Tibial nerve (tissue), 4 donors: ENCODE results near the gene LRRC47. TPM values are rescaled to one million over a fixed set of nuclear protein-coding genes. Genes with fewer than 3 reads are reported as not detected.

Experiments
- DNase-seq, 2 donors: peaks; one replicate each; pipeline ENCODE4 v3.0.0-alpha.2; 2019; ENCODE audit warnings: low spot score in 2 of 2
- H3K27ac ChIP-seq, 4 donors: fragments of 200-600 bp; sonication (generic) in 3 of 4; one replicate each; pipeline ENCODE4 v1.5.1; 2017 to 2019; ENCODE audit warnings: mild to moderate bottlenecking in 1 of 4
- H3K27me3 ChIP-seq, 2 donors: fragments of 200-600 bp; sonication (generic) in 1 of 2; one replicate each; pipeline versions ENCODE4 v1.5.1 to v1.6.0; 2017 to 2019
- H3K36me3 ChIP-seq, 3 donors: fragments of 200-600 bp; sonication (generic); one replicate each; pipeline ENCODE4 v1.5.1; 2018 to 2019
- H3K4me1 ChIP-seq, 4 donors: fragments of 200-600 bp; sonication (generic) in 3 of 4; one replicate each; pipeline ENCODE4 v1.5.1; 2017 to 2019
- H3K4me3 ChIP-seq, 4 donors: fragments of 200-600 bp; sonication (generic) in 3 of 4; one replicate each; pipeline ENCODE4 v1.5.1; 2017 to 2019; ENCODE audit warnings: mild to moderate bottlenecking in 1 of 4, moderate library complexity in 1 of 4
- H3K9me3 ChIP-seq, 4 donors: fragments of 200-600 bp; sonication (generic) in 3 of 4; one replicate each; pipeline ENCODE4 v1.5.1; 2017 to 2019
- EP300 ChIP-seq, 2 donors: sonication (generic); formaldehyde crosslinking; IDR thresholded peaks; one replicate each; pipeline ENCODE4 v1.6.1; 2017; ENCODE audit warnings: antibody characterized with exemption in 2 of 2, mild to moderate bottlenecking in 1 of 2
- POLR2A ChIP-seq, 2 donors: fragments of 450-650 bp; IDR thresholded peaks; one replicate each; pipeline ENCODE4 v1.6.1; 2017; ENCODE audit warnings: antibody characterized with exemption in 2 of 2, mild to moderate bottlenecking in 2 of 2, moderate library complexity in 2 of 2
- WGBS, 2 donors: methylation state at CpG; one replicate each; pipeline ENCODE4 v1.1.5; 2018; 5-methylcytosine and 5-hydroxymethylcytosine counted together
- total RNA-seq, 4 donors: library from RNA; depleted of rRNA; stranded (reverse); fragments of >200 nt; gene quantifications; one replicate each; pipeline ENCODE4 v1.1.0, GENCODE V29; 2016
- TF ChIP-seq, protein P1 (sequence below), 5 experiments: fragments of 200-600 bp in 3 of 5; fragments of 450-650 bp in 2 of 5; sonication (generic) in 3 of 5; IDR thresholded peaks; one replicate each; pipeline ENCODE4 v1.5.1; 2016 to 2019; ENCODE audit warnings: antibody characterized with exemption in 5 of 5, mild to moderate bottlenecking in 3 of 5, moderate library complexity in 2 of 5

The LRRC47 gene
- 10 to 100 TPM; 40.8 to 46.3 (median 42.6) TPM for total RNA-seq

DNA sequence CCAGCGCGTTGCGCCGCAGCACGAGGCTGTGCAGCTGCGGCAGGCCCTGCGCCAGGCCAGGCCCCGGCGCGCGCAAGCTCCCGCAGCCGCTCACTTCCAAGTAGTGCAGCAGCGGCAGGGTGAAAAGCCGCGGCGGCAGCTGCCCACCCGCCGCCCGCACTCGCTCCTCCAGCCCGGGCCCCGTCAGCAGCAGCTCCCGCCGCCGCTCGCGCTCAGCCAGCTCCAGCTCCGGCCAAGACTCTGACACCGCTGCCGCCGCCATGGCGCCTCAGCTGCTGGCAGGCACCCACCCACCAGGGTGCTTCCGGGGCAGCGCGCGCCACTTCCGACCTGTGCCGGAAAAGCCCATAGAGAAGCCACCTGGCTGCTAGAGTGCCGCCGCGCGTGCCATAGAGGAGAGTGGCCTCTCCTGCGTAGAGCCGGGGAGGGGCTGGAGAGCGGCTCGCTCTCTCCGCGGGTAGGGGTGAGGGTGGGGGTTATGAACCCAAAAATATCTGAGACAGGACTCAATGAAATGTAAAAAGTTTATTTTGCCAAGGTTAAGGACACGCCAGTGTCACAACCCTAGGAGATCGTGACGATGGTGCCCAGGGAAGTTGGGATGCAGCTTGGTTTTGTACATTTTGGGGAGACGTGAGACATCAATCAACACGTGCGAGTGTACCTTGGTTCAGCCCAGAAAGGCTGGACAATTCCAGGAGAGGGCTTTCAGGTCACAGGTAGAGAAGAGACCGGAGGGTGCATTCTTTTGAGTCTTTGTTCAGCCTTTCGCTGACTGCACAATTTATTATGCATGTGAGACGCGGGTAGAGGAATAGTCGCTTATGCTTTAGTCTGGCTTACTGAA lies at the start of gene LRRC47:
TSS of gene LRRC47 (minus strand) at position 284 of the 847 bp plus-strand sequence. CDS start at position 262, 22 bp downstream.
- TF ChIP-seq EP300 (IDR thresholded peaks at IDR 0.05), result peak; percentile 81 to 89
- TF ChIP-seq, protein P1, sequence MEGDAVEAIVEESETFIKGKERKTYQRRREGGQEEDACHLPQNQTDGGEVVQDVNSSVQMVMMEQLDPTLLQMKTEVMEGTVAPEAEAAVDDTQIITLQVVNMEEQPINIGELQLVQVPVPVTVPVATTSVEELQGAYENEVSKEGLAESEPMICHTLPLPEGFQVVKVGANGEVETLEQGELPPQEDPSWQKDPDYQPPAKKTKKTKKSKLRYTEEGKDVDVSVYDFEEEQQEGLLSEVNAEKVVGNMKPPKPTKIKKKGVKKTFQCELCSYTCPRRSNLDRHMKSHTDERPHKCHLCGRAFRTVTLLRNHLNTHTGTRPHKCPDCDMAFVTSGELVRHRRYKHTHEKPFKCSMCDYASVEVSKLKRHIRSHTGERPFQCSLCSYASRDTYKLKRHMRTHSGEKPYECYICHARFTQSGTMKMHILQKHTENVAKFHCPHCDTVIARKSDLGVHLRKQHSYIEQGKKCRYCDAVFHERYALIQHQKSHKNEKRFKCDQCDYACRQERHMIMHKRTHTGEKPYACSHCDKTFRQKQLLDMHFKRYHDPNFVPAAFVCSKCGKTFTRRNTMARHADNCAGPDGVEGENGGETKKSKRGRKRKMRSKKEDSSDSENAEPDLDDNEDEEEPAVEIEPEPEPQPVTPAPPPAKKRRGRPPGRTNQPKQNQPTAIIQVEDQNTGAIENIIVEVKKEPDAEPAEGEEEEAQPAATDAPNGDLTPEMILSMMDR (IDR thresholded peaks at IDR 0.05), result peak in 1 of 5 experiments; percentile 25
- TF ChIP-seq POLR2A (IDR thresholded peaks at IDR 0.05), result peak; percentile 23 to 54
- DNase-seq, result peak; percentile 85 to 87
- Histone ChIP-seq H3K4me3 (peak within 1 kb of the TSS; percentile 70 to 92 (median 82)), H3K4me1 (peaks cover 5 to 48% (median 25%) of the 10 kb centered on the region in 4 donors), H3K9me3 (no peaks in the 10 kb centered on the region), H3K27ac (peak within 1 kb of the TSS in 3 of 4 donors; percentile 36 to 73 (median 67)), H3K36me3 (no peaks in the 10 kb centered on the region), H3K27me3 (peaks cover 0 to 4% of the 10 kb centered on the region in 2 donors)
- 4 to 6% methylated on average over 26 to 54 of the region's 60 CpGs for WGBS, 2 donors

DNA sequence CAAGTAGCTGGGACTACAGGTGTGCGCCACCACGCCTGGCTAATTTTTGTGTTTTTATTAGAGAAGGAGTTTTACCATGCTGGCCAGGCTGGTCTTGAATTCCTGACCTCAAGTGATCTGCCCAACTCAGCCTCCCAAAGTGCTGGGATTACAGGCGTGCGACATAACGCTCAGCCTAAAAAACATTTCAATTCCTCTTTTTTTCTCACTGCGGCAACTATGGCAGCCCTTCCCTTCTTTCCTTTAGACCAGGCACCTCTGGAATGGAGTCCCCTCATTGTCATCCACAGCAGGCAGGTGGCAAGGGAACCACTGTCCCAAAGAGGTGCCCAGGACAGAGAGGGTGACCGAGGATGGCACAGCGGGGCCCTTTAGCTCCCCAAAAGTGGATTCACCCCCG lies 46.6 kb upstream of the LRRC47 start:
- Histone ChIP-seq H3K27ac (no peak overlapping the region), H3K27me3 (no peaks in the 10 kb centered on the region), H3K4me1 (no peaks in the 10 kb centered on the region), H3K9me3 (peaks cover 0 to 4% (median 0%) of the 10 kb centered on the region in 4 donors), H3K4me3 (no peak overlapping the region), H3K36me3 (peaks cover 6 to 88% (median 24%) of the 10 kb centered on the region in 3 donors)
- TF ChIP-seq EP300 (IDR thresholded peaks at IDR 0.05) (no peak), POLR2A (IDR thresholded peaks at IDR 0.05) (no peak)
- TF ChIP-seq, protein P1 (IDR thresholded peaks at IDR 0.05), result no peak
- DNase-seq, result no peak
- 93 to 95% methylated on average over 9 of the region's 9 CpGs for WGBS, 2 donors

DNA sequence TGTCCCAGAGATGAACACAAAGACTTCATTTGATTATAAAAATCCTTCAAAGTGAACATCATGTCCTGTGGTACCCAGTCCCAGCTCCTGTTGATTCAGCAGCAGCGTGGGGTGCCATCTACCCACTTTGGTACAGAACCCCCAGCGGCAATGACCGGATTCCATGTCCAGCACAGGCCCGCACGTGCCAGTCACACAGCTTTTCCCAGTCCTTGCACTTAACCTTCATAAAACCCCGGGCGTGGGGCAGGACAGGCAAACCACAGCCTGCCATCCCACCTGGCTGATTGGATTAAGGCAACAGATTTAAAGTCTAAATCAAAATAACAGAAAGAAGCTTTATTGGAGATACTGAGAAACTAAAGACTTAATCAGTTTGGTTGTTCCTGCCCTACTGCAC lies 45.2 kb upstream of the LRRC47 start:
- no peak overlapping the region for H3K27ac ChIP-seq
- DNase-seq, result no peak
- H3K4me1 ChIP-seq, result no peaks in the 10 kb centered on the region
- peaks cover 0 to 16% (median 0%) of the 10 kb centered on the region in 4 donors for H3K9me3 ChIP-seq
- WGBS, 2 donors, result 93 to 95% methylated on average over 7 of the region's 7 CpGs
- no peak for TF ChIP-seq POLR2A (IDR thresholded peaks at IDR 0.05)
- no peak for TF ChIP-seq EP300 (IDR thresholded peaks at IDR 0.05)
- TF ChIP-seq, protein P1 (IDR thresholded peaks at IDR 0.05), result no peak
- H3K27me3 ChIP-seq, result no peaks in the 10 kb centered on the region
- no peak overlapping the region for H3K4me3 ChIP-seq
- peaks cover 5 to 88% (median 18%) of the 10 kb centered on the region in 3 donors for H3K36me3 ChIP-seq

DNA sequence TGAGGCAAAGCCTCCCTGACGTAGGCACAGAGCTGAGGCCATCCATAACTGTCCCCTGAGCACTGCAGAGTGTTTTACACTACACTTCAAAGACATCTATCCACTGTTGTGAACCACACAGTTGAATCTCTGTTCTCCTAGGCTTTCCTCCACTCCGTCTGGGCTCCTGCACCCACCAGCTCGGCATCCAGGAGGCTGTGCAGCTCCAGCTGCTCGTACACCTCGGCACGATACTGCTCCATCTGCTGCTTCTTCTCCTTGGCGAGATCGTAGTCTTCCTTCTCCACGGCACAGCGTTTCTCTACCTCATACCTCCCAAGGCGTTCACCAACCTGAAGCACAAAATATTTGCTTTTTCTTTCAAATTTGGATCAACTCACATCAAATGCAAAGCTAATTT lies 42.5 kb upstream of the LRRC47 start:
- Histone ChIP-seq H3K36me3 (peaks cover 2 to 95% (median 23%) of the 10 kb centered on the region in 3 donors), H3K27ac (no peak overlapping the region)

More for the DNA sequence above, 42.5 kb upstream of the LRRC47 start:
- Histone ChIP-seq H3K27me3 (no peaks in the 10 kb centered on the region), H3K4me1 (no peaks in the 10 kb centered on the region), H3K9me3 (peaks cover 0 to 16% (median 0%) of the 10 kb centered on the region in 4 donors), H3K4me3 (no peak overlapping the region)
- DNase-seq, result no peak
- TF ChIP-seq EP300 (IDR thresholded peaks at IDR 0.05) (no peak), POLR2A (IDR thresholded peaks at IDR 0.05) (no peak)
- TF ChIP-seq, protein P1 (IDR thresholded peaks at IDR 0.05), result no peak
- WGBS, 2 donors, result 95% methylated on average over 11 of the region's 11 CpGs
